Posterior vena cava (tissue), 2 donors: Measurements from ENCODE around the gene XPO1. TPM values are rescaled to one million over a fixed set of nuclear protein-coding genes. Genes with fewer than 3 reads are reported as not detected.
"Not testable (repeated sequence)": the region's sequence is repeated elsewhere in the genome, so short reads cannot be mapped to it uniquely, and the experiment has no call there.

ENCODE experiments used
- DNase-seq: peaks from one replicate; pipeline ENCODE4 v3.0.0-alpha.2; 2020; ENCODE audit warnings: low spot score
- intact Hi-C, 2 donors: fragments of 100-400 bp; cut with DNase I; formaldehyde crosslinking; loops; one replicate each; pipeline versions ENCODE4 v1.14.1 to v1.14.2; 2022 to 2023
- long read RNA-seq, 2 donors: library from polyadenylated mRNA; unstranded; transcript quantifications; one replicate each; pipeline ENCODE4 v2.0.0, GENCODE V29; 2020 to 2021
- total RNA-seq, 2 donors: library from RNA; stranded (reverse); fragmentation: NEBNext Ultra II Directional; extraction: Animal tissue kit (Norgen Biotek cat#: 25700); gene quantifications; one replicate each; pipeline ENCODE4 v1.2.1, GENCODE V29; 2021
- donor health status: DM: yes; HTN: yes; CAD: no.
- donor health status: DM: yes; HTN: yes; CAD: no.

Gene XPO1
- total RNA-seq: 100 to 1,000 TPM in 1 of 2 donors, 10 to 100 TPM in 1; 78.4 to 136 TPM
- long read RNA-seq, donor 1, full-length matches to known transcripts: 12 of 32 reads
- long read RNA-seq, donor 1, partial matches to known transcripts: 10 of 32 reads
- long read RNA-seq, donor 1, other reads (novel, unspliced or antisense): 10 of 32 reads
- long read RNA-seq, donor 2, partial matches to known transcripts: 11 of 14 reads
- long read RNA-seq, donor 2, other reads (novel, unspliced or antisense): 3 of 14 reads

GRCh38 chr2:61538200-61538919, at the start of gene XPO1:
Gene XPO1 (minus strand): TSS chr2:61538356. CDS start chr2:61533897, 4,459 bp downstream.
- peak; percentile 100 for DNase-seq
- intact Hi-C loops: loop anchor here in 1 of 2 donors (10.0 kb wide), 1 partner anchor 226 kb away; no protein-coding TSS in a partner anchor

GRCh38 chr2:61586928-61587327, 48.8 kb upstream of the XPO1 start:
- intact Hi-C loops, DNase-seq: not testable (repeated sequence)

- no peak for DNase-seq
- intact Hi-C loops: no loop called here
These were observed 47.2 kb upstream of the XPO1 start for GRCh38 chr2:61585383-61585782.

- intact Hi-C loops, DNase-seq: not testable (repeated sequence)
These were observed 46.2 kb upstream of the XPO1 start for GRCh38 chr2:61584368-61584767.

GRCh38 chr2:61582165-61582564, 44.0 kb upstream of the XPO1 start:
- no peak for DNase-seq
- intact Hi-C loops: no loop called here

GRCh38 chr2:61581716-61582115, 43.6 kb upstream of the XPO1 start:
- intact Hi-C loops: no loop called here
- DNase-seq: no peak

- intact Hi-C loops: no loop called here
These were observed 37.3 kb upstream of the XPO1 start for GRCh38 chr2:61575447-61575859.

GRCh38 chr2:61566566-61566965, 28.4 kb upstream of the XPO1 start:
- intact Hi-C loops: no loop called here
- DNase-seq: peak; percentile 36

More at GRCh38 chr2:61575447-61575859, 37.3 kb upstream of the XPO1 start:
- DNase-seq: no peak

GRCh38 chr2:61562615-61563014, 24.5 kb upstream of the XPO1 start:
- no peak for DNase-seq
- intact Hi-C loops: no loop called here

- no peak for DNase-seq
- intact Hi-C loops: no loop called here
These were observed 20.0 kb upstream of the XPO1 start for GRCh38 chr2:61558160-61558559.

- DNase-seq: no peak
- intact Hi-C loops: no loop called here
These were observed 19.2 kb upstream of the XPO1 start for GRCh38 chr2:61557381-61557780.

- DNase-seq: no peak
- intact Hi-C loops: no loop called here
These were observed 16.4 kb upstream of the XPO1 start for GRCh38 chr2:61554604-61555003.

- DNase-seq: no peak
- intact Hi-C loops: no loop called here
These were observed 12.4 kb upstream of the XPO1 start for GRCh38 chr2:61550375-61551209.

GRCh38 chr2:61549546-61549945, 11.4 kb upstream of the XPO1 start:
- intact Hi-C loops: no loop called here
- no peak for DNase-seq

GRCh38 chr2:61543062-61543461, 4.9 kb upstream of the XPO1 start:
- DNase-seq: no peak
- intact Hi-C loops: no loop called here

GRCh38 chr2:61540167-61540566, 2.0 kb upstream of the XPO1 start:
- DNase-seq, intact Hi-C loops: not testable (repeated sequence)

GRCh38 chr2:61538920-61539520, 864 bp upstream of the XPO1 start:
- intact Hi-C loops: loop anchor here in 1 of 2 donors (10.0 kb wide), 1 partner anchor 226 kb away; no protein-coding TSS in a partner anchor
- DNase-seq: no peak

GRCh38 chr2:61537950-61538199, 281 bp downstream of the XPO1 start:
- intact Hi-C loops: loop anchor here in 1 of 2 donors (10.0 kb wide), 1 partner anchor 227 kb away; no protein-coding TSS in a partner anchor
- DNase-seq: no peak

GRCh38 chr2:61537277-61537949, 743 bp downstream of the XPO1 start:
- intact Hi-C loops: loop anchor here in 1 of 2 donors (10.0 kb wide), 1 partner anchor 227 kb away; no protein-coding TSS in a partner anchor
- DNase-seq: peak; percentile 84
